Prostate gland (tissue), 2 donors: Measurements from ENCODE around the gene CMTM3. TPM values are rescaled to one million over a fixed set of nuclear protein-coding genes. Genes with fewer than 3 reads are reported as not detected.
"Not testable (repeated sequence)": the region's sequence is repeated elsewhere in the genome, so short reads cannot be mapped to it uniquely, and the experiment has no call there.

ENCODE experiments used
- DNase-seq: peaks from one replicate; pipeline ENCODE4 v3.0.0-alpha.2; 2019; ENCODE audit warnings: low spot score
- H3K27ac ChIP-seq, 2 donors: fragments of 200-600 bp; sonication (generic); 2 replicates each; pipeline ENCODE4 v1.5.1; 2017 to 2019
- H3K27me3 ChIP-seq: fragments of 200-600 bp; sonication (generic); replicated peaks from 2 replicates; pipeline ENCODE4 v1.5.1; 2019; ENCODE audit not compliant: insufficient read depth
- H3K36me3 ChIP-seq, 2 donors: fragments of 200-600 bp; sonication (generic); 1 replicate in 1 of 2; 2 replicates in 1 of 2; pipeline versions ENCODE4 v1.5.1 to v1.8.1; 2017 to 2019
- H3K4me1 ChIP-seq: fragments of 200-600 bp; sonication (generic); replicated peaks from 2 replicates; pipeline ENCODE4 v1.5.1; 2019
- H3K4me3 ChIP-seq, 2 donors: fragments of 200-600 bp; sonication (generic); 2 replicates each; pipeline ENCODE4 v1.5.1; 2017 to 2019
- H3K9me3 ChIP-seq: fragments of 200-600 bp; sonication (generic); 2 replicates; pipeline ENCODE4 v1.5.1; 2017
- CTCF ChIP-seq, 4 experiments: fragments of 200-600 bp in 2 of 4; fragments of 450-650 bp in 2 of 4; sonication (generic) in 2 of 4; IDR thresholded peaks; 1 replicate in 3 of 4; 2 replicates in 1 of 4; pipeline ENCODE4 v1.5.1; 2016 to 2019; ENCODE audit warnings: antibody characterized with exemption in 4 of 4, mild to moderate bottlenecking in 2 of 4, moderate library complexity in 2 of 4
- POLR2A ChIP-seq: fragments of 450-650 bp; IDR thresholded peaks from one replicate; pipeline ENCODE4 v1.6.1; 2016; ENCODE audit warnings: antibody characterized with exemption, mild to moderate bottlenecking
- POLR2AphosphoS5 ChIP-seq: sonication (generic); formaldehyde crosslinking; IDR thresholded peaks from one replicate; pipeline ENCODE4 v1.6.1; 2017; ENCODE audit warnings: antibody characterized with exemption
- WGBS: methylation state at CpG from one replicate; pipeline ENCODE4 v1.1.5; 2018; 5-methylcytosine and 5-hydroxymethylcytosine counted together
- intact Hi-C: fragments of 100-400 bp; cut with DNase I; formaldehyde crosslinking; loops from one replicate; pipeline ENCODE4 v1.14.2; 2022
- total RNA-seq, 2 donors: library from RNA; depleted of rRNA; stranded (reverse); fragments of >200 nt; gene quantifications; one replicate each; pipeline ENCODE4 v1.1.0, GENCODE V29; 2016

Gene CMTM3
- total RNA-seq, 2 donors from 2014 or later, result 10.7 to 133 TPM

- Histone ChIP-seq H3K27me3 (no peaks in the 10 kb centered on the region), H3K4me1 (peaks cover 6% of the 10 kb centered on the region), H3K27ac (no peak overlapping the region), H3K9me3 (no peaks in the 10 kb centered on the region), H3K4me3 (no peak overlapping the region), H3K36me3 (no peaks in the 10 kb centered on the region)
- WGBS, result 54% methylated on average over 12 of the region's 12 CpGs
- intact Hi-C loops, result no loop called here
- no peak for DNase-seq
- TF ChIP-seq POLR2A (no peak), CTCF (IDR thresholded peaks at IDR 0.05) (no peak), POLR2AphosphoS5 (no peak)
Observed at GRCh38 chr16:66619534-66620428, 15.3 kb downstream of the CMTM3 start.

DNA sequence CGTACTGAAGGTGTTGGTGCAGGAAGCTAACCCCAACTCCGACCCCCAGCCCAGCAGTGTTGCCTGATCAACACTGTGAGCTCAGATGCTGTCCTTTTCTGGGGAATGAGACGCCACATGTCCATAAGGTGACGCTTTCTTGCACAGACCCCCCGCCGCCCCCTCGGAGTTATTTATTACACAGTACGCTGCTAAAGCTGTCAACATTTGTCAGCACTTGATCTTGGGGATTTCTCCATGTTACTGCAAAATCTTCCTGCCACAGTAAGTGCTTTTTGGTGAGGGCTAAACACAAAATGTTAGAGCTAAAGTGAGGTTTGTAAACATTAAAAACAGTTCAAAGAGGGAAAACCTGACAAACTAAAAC, 15.9 kb downstream of the CMTM3 start:
- Histone ChIP-seq H3K36me3 (no peaks in the 10 kb centered on the region), H3K4me1 (peaks cover 6% of the 10 kb centered on the region), H3K4me3 (no peak overlapping the region), H3K9me3 (no peaks in the 10 kb centered on the region), H3K27ac (no peak overlapping the region), H3K27me3 (no peaks in the 10 kb centered on the region)
- TF ChIP-seq POLR2A, result no peak
- no peak for TF ChIP-seq CTCF (IDR thresholded peaks at IDR 0.05)
- no peak for TF ChIP-seq POLR2AphosphoS5
- intact Hi-C loops, result no loop called here
- no peak for DNase-seq
- 76% methylated on average over 8 of the region's 8 CpGs for WGBS

GRCh38 chr16:66621973-66622372, 17.5 kb downstream of the CMTM3 start:
- H3K27me3 ChIP-seq, result no peaks in the 10 kb centered on the region
- no peak overlapping the region for H3K27ac ChIP-seq
- no peaks in the 10 kb centered on the region for H3K36me3 ChIP-seq
- intact Hi-C loops, result no loop called here
- WGBS, result 85% methylated on average over 14 of the region's 14 CpGs
- no peak overlapping the region for H3K4me3 ChIP-seq
- no peak for DNase-seq
- no peaks in the 10 kb centered on the region for H3K9me3 ChIP-seq
- H3K4me1 ChIP-seq, result peaks cover 6% of the 10 kb centered on the region
- TF ChIP-seq POLR2A, result no peak
- no peak for TF ChIP-seq CTCF (IDR thresholded peaks at IDR 0.05)
- no peak for TF ChIP-seq POLR2AphosphoS5

DNA sequence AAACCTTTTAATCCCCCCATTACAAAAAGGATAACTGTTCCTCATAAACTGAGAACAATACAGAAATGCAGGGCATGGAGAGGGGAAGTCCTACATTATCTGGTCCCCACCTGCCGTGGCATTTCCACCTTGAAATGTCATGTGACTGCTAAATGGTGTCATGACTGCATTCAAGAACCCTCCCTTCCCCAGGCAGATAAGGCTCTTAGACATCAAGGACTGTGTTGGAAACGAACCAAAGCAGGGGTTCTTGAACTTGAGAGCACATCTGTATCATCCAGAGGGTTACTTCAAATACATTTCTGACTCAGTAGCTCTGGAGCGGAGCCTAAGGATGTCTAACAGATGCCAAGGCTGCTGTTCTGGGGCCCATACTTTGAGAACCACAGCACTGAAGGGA, 18.4 kb downstream of the CMTM3 start:
- no peak for TF ChIP-seq POLR2AphosphoS5
- no peak for TF ChIP-seq CTCF (IDR thresholded peaks at IDR 0.05)
- no peak for TF ChIP-seq POLR2A
- WGBS, result 71% methylated on average over 3 of the region's 3 CpGs
- DNase-seq, result no peak
- H3K4me3 ChIP-seq, result no peak overlapping the region
- H3K4me1 ChIP-seq, result peaks cover 6% of the 10 kb centered on the region
- no peaks in the 10 kb centered on the region for H3K27me3 ChIP-seq
- no peaks in the 10 kb centered on the region for H3K36me3 ChIP-seq
- no peak overlapping the region for H3K27ac ChIP-seq
- H3K9me3 ChIP-seq, result no peaks in the 10 kb centered on the region
- intact Hi-C loops, result no loop called here

DNA sequence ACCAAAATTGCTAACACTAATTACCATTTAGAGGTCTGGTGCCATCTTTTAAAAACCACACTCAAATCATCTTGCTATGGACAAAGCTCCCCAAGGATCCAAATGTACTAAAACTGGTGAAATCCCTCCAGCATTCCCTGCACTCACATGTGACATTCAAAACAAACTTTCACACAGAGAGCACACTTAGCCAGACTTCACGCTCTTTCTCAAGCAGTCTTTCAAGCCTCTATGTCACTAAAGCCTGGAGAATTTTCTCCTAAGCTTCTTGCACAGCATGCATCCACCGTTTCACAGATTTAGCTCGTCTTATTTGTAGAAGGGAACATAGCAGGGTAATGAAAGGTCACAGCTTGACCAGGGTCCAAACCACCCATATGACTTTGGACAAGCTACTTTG, 19.3 kb downstream of the CMTM3 start:
- TF ChIP-seq POLR2AphosphoS5 (no peak), CTCF (IDR thresholded peaks at IDR 0.05) (no peak), POLR2A (no peak)
- H3K4me1 ChIP-seq, result peaks cover 5% of the 10 kb centered on the region
- no peak overlapping the region for H3K27ac ChIP-seq
- H3K36me3 ChIP-seq, result no peaks in the 10 kb centered on the region
- no peak for DNase-seq
- no peaks in the 10 kb centered on the region for H3K9me3 ChIP-seq
- WGBS, result 88% methylated on average over 3 of the region's 3 CpGs
- H3K27me3 ChIP-seq, result no peaks in the 10 kb centered on the region
- no peak overlapping the region for H3K4me3 ChIP-seq
- intact Hi-C loops, result no loop called here

- intact Hi-C loops, H3K27ac ChIP-seq, H3K36me3 ChIP-seq, H3K9me3 ChIP-seq, H3K27me3 ChIP-seq, H3K4me1 ChIP-seq, H3K4me3 ChIP-seq, DNase-seq: not testable (repeated sequence)
- 84% methylated on average over 17 of the region's 17 CpGs for WGBS
Observed at GRCh38 chr16:66627611-66628378, 23.3 kb downstream of the CMTM3 start.
